Lower leg skin (tissue), 4 donors: ENCODE results near the gene TPSG1. TPM values are rescaled to one million over a fixed set of nuclear protein-coding genes. Genes with fewer than 3 reads are reported as not detected.

ENCODE experiments used
- DNase-seq, 2 donors: peaks; one replicate each; pipeline ENCODE4 v3.0.0-alpha.2; 2019; ENCODE audit warnings: low spot score in 2 of 2
- H3K4me3 ChIP-seq: fragments of 200-600 bp; sonication (generic); 2 replicates; pipeline ENCODE4 v1.5.1; 2017; ENCODE audit warnings: mild to moderate bottlenecking, low read depth; ENCODE audit not compliant: poor library complexity, severe bottlenecking
- POLR2A ChIP-seq, 2 donors: fragments of 450-650 bp; IDR thresholded peaks; one replicate each; pipeline ENCODE4 v1.6.1; 2016 to 2017; ENCODE audit warnings: antibody characterized with exemption in 2 of 2, mild to moderate bottlenecking in 1 of 2, moderate library complexity in 1 of 2
- WGBS, 2 donors: methylation state at CpG; one replicate each; pipeline ENCODE4 v1.1.5; 2018; 5-methylcytosine and 5-hydroxymethylcytosine counted together
- intact Hi-C: fragments of 100-400 bp; cut with DNase I; formaldehyde crosslinking; loops from one replicate; pipeline ENCODE4 v1.15.0; 2023; ENCODE audit warnings: low total_unique reads
- total RNA-seq, 4 donors: library from RNA; depleted of rRNA; stranded (reverse); fragments of >200 nt; gene quantifications; one replicate each; pipeline ENCODE4 v1.1.0, GENCODE V29; 2016
- TF ChIP-seq, protein P1 (sequence below), 3 donors: fragments of 450-650 bp; IDR thresholded peaks; one replicate each; pipeline ENCODE4 v1.5.1; 2016; ENCODE audit warnings: antibody characterized with exemption in 3 of 3, mild to moderate bottlenecking in 3 of 3, moderate library complexity in 2 of 3

The TPSG1 gene
- total RNA-seq, 4 donors from 2014 or later, result 0.32 to 1.5 (median 1.1) TPM; not detected in 1

DNA sequence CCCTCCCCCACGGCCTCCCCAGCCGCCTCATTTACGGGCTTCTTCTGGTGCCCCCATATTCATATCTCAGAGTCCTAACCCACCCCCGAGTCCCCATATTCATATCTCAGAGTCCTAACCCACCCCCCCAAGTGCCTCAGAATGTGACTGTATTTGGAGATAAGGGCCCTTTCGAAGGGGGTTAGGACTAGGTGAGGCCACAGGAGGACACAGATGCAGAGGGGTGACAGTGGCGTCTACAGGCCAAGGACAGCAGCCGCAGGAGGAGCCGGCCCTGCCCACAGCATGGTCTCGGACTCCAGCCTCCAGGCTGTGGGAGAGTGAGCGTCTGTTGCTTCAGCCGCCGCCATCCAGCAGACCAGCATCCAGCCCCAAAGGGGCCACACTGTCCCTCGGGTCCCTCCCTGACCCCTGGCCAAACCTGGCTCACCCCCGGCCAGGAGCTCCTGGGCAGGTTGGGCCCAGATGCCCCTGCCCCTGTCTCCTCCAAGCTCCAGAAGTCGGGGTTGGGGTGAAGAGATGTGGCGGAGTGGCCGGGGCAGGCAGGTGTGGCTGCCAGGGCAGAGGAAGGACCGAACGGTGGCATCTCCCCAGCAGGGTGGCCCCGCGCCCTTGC lies 46.7 kb downstream of the TPSG1 start:
- DNase-seq, result no peak
- intact Hi-C loops, result no loop called here
- 79 to 81% methylated on average over 21 of the region's 21 CpGs for WGBS, 2 donors
- H3K4me3 ChIP-seq, result no peak overlapping the region
- TF ChIP-seq POLR2A (IDR thresholded peaks at IDR 0.05), result no peak
- TF ChIP-seq, protein P1, sequence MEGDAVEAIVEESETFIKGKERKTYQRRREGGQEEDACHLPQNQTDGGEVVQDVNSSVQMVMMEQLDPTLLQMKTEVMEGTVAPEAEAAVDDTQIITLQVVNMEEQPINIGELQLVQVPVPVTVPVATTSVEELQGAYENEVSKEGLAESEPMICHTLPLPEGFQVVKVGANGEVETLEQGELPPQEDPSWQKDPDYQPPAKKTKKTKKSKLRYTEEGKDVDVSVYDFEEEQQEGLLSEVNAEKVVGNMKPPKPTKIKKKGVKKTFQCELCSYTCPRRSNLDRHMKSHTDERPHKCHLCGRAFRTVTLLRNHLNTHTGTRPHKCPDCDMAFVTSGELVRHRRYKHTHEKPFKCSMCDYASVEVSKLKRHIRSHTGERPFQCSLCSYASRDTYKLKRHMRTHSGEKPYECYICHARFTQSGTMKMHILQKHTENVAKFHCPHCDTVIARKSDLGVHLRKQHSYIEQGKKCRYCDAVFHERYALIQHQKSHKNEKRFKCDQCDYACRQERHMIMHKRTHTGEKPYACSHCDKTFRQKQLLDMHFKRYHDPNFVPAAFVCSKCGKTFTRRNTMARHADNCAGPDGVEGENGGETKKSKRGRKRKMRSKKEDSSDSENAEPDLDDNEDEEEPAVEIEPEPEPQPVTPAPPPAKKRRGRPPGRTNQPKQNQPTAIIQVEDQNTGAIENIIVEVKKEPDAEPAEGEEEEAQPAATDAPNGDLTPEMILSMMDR (IDR thresholded peaks at IDR 0.05), result no peak

DNA sequence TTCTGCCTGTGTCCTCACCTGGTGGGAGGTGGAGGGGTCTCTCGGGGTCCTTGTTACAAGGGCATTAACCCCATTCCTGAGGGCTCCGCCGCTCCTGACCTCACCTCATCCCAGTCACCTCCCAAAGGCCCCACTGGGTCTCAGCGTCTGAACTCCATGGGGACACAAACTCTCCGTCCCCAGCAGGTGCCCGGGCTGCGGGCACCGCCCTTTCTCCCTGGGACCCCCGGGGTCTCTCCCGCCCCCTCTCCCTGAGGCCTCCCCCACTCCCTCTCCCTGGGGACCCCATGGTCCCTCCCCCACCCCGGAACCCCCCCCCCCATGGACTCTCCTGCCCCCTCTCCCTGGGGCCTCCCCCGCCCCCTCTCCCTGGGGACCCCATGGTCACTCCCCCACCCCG lies 47.3 kb downstream of the TPSG1 start:
- no peak for DNase-seq
- intact Hi-C loops, result no loop called here
- H3K4me3 ChIP-seq, result no peak overlapping the region
- no peak for TF ChIP-seq POLR2A (IDR thresholded peaks at IDR 0.05)
- WGBS, 2 donors, result 80 to 88% methylated on average over 5 to 9 of the region's 13 CpGs

DNA sequence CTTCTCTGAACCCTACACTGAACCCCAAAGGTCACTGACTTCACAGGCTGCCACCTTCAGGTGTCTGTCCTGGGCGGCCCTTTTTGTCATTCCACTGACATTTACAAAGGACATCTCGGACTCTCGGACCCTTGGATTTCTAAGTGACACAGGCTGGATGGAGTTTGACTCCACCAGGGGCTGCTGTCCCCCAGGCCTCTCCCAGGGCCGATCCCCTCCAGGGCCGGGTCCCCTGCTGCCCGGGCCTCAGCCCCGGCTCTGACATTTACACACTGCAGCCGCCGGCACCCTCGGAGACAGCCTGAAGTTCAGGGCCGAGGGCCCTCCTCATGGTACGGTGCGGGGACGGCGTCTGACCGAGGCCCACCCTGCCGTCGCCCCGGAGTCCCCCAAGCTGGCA lies 48.0 kb downstream of the TPSG1 start:
- no peak for DNase-seq
- intact Hi-C loops, result no loop called here
- TF ChIP-seq, protein P1 (IDR thresholded peaks at IDR 0.05), result no peak
- no peak for TF ChIP-seq POLR2A (IDR thresholded peaks at IDR 0.05)
- H3K4me3 ChIP-seq, result no peak overlapping the region
- 72 to 78% methylated on average over 14 to 19 of the region's 19 CpGs for WGBS, 2 donors

DNA sequence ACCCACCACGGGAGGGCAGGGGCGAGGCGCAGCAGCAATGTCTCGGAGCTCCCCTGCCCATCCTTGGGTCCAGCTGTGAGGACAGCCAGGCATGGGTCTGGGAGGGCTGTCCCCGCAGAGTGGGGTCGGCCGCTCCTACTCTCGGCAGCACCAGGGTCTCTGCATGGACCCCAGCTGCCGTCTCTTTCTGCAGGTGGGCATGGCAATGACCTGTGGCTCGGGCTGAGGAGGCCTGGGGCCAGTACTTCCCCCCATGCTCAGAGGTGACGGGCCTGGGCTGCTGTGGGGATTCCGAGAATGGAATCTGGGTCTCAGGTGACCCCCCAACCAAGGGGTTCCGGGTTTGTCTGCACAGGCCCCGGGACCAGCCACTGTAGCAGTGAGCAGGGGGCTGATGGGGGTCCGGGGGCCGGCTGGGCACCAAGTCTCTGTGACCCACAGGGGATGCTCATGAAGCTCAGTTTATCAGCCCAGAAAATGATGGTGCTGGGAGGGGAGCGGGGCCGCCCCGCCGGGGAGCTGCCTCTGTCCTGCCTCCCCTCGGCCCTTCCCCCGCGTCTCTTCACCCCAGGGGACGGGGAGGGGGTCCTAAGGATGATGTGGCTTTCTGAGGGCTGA lies 48.7 kb downstream of the TPSG1 start:
- intact Hi-C loops, result no loop called here
- no peak for DNase-seq
- H3K4me3 ChIP-seq, result no peak overlapping the region
- TF ChIP-seq POLR2A (IDR thresholded peaks at IDR 0.05), result no peak
- TF ChIP-seq, protein P1 (IDR thresholded peaks at IDR 0.05), result no peak
- WGBS, 2 donors, result 80 to 84% methylated on average over 23 to 24 of the region's 24 CpGs

DNA sequence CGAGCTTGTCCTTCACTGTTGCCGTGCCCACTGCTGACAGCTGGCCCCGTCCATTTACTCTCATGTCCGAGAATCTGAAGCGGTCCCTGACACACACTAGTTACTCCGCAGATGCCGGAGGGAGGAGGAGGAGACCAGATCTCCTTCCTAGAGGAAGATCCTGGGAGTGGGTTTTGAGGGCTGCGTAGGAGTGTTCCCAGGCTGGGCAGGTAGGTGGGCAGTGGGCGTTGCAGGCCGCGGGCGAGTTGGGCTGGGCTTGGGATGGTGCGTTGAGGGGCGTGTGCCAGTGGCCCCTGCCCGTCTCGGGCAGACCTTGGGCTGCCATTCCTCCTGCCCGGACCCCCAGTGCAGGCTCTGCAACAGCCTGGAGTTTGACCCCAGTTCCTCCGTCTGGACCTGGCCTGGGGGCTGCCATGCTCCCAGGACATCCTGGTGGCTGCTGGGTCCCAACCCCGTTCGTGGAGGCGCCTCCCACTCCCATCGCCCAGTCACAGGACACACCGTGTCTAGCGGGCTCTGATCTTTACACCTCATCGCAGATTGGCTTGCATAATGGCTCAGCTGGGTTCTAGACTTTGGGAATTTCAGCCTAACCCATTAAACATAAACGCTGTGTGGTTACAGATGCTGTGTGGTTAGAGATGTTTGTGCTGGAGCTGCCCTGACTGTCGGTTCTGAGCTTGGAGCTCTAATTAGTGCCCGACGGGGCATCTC lies 49.3 kb downstream of the TPSG1 start:
- TF ChIP-seq, protein P1 (IDR thresholded peaks at IDR 0.05), result no peak
- TF ChIP-seq POLR2A (IDR thresholded peaks at IDR 0.05), result no peak
- 81% methylated on average over 26 to 29 of the region's 29 CpGs for WGBS, 2 donors
- no peak for DNase-seq
- intact Hi-C loops, result no loop called here
- H3K4me3 ChIP-seq, result no peak overlapping the region
